Measurements from ENCODE around the gene FBXO21.
A peak's percentile ranks its signal among the peaks of the same experiment; 100 is the strongest.
"Not testable (repeated sequence)": the region's sequence is repeated elsewhere in the genome, so short reads cannot be mapped to it uniquely, and the experiment has no call there.

The FBXO21 gene

DNA sequence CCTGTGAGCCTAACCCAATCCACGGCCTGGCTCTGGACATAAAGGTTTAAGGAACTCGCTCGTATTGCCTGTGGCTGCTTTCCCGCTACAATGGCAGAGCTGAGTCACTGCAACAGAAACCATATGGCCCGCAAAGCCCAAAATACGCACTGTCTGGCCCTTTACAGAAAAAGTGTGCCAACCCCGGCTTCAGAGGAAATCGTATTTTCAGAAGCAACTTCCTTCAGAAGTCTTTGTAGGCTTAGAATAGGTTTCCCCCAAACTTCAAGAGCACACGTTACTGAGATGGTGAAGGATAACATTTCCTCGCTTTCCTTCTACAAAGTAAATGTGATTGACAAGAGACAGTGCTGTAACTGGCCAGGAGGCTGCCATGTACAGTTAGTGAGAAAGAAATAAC is 56.2 kb downstream of the FBXO21 start:
- DNase-seq, result peak; percentile 71

DNA sequence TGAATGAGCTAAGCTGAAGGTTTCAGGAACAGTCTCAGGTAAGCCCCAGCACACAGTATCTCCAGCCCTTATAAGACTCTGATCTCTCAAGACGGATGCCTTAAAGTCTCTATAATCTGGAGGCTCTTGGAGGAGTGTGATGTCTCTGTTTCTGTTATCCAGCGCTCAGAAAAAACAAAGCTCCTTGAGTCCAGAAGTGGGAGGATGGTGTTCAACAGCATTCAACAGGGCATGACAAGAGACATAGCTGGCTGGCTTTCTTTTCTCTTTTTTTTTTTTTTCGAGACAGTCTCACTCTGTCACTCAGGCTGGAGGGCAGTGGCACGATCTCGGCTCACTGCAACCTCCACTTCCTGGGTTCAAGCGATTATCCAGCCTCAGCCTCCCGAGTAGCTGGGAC is 59.5 kb downstream of the FBXO21 start:
- no peak for DNase-seq

DNA sequence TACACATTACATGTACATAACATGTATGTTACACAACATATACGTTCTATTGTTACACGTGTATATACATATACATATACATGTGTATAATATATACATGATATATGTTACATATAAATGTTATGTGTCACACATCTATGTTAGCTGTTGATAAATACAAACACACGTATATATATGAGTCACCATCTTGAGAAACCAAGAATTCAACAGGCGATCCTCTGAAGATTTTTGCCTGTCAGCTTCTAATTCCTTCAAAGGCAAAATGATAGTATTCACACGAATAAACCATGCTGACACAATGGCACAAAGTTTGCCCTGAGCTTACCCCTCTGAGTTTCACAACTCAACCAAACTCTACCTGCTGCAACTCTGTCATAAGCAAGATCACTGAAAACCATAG is 60.9 kb downstream of the FBXO21 start:
- DNase-seq, result no peak

DNA sequence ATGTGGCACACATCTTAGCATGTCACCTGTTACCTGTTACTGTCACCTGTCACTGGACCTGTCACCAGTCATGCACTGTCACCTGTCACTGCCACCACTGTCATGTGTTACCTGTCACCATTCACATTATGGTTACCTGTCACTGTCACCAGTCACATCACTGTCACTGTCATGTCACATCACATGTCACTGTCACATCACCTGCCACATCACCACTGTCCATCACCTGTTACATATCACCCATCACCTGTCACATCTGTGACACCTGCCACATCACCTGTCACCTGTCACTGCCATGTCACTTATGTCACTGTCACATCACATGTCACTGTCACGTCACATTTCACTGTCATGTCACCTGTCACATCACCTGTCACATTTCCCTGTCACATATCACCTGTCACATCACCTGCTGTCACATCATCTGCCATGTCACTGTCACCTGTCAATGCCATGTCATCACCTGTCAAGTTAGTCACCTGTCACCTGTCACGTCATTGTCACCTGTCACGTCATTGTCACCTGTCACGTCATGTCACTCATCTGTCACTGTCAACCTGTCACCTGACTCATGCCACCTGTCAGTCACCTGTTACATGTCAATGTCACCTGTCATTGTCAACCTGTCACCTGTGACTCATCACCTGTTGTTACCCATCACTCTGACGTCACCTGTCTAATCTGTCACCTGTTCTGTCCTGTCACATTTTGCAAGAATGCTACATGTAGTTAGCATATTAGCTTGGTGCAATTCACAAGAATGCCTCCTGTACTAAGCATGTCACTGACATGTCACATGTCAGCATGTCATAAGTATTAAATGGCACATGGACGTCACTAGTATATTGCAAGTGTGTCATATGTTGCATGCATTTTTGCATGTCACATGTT is 62.1 kb downstream of the FBXO21 start:
- no peak for DNase-seq

DNA sequence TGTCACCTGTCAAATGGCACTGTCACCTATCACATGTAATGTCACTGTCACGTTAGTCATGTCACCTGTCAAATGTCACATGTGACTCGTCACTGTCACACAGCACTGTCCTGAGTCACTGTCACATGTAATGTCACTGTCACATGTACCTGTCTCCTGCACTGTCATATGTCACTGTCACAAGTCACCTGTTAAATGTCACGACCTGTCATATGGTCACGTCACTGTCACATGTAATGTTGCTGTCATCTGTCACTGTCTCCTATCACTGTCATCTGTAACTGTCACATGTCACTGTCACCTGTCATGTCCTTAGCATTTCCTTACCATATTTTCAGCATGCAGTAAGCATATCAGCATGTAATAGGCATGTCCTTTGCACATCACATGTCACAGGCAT is 63.9 kb downstream of the FBXO21 start:
- DNase-seq, result no peak

DNA sequence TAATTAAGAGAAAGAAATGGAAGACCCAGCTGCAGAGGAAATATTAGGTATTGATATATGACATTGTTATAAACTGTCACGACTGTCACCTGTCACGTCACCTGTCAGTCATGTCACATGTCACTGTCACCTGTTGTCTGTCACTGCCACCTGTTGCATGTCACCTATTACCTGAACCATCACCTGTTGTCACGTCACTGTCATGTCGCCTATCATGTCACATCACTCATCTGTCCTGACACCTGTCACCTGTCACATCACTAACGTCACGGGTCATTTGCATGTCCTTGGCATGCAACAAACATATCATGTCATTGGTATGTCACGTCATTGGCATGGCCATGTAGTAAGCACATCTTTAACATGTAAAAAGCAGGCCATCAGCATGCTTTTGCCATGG is 64.5 kb downstream of the FBXO21 start:
- no peak for DNase-seq

DNA sequence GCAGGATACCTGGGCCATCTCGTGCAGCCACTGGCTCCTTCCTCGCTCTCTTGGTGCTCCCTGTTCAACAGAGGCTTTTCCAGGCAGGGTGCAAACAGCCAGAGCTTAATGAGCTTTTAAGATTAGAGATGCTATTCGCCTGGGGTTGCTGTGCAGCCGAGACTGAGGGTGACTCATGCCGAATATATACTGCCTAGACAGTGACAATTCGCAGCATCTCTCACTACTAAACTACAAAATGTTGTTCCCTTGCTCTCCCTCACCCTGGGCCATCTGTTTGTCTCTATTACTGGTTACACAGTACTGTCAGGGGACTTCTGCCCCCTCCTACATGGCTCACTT is 65.0 kb downstream of the FBXO21 start:
- DNase-seq, result no peak

DNA sequence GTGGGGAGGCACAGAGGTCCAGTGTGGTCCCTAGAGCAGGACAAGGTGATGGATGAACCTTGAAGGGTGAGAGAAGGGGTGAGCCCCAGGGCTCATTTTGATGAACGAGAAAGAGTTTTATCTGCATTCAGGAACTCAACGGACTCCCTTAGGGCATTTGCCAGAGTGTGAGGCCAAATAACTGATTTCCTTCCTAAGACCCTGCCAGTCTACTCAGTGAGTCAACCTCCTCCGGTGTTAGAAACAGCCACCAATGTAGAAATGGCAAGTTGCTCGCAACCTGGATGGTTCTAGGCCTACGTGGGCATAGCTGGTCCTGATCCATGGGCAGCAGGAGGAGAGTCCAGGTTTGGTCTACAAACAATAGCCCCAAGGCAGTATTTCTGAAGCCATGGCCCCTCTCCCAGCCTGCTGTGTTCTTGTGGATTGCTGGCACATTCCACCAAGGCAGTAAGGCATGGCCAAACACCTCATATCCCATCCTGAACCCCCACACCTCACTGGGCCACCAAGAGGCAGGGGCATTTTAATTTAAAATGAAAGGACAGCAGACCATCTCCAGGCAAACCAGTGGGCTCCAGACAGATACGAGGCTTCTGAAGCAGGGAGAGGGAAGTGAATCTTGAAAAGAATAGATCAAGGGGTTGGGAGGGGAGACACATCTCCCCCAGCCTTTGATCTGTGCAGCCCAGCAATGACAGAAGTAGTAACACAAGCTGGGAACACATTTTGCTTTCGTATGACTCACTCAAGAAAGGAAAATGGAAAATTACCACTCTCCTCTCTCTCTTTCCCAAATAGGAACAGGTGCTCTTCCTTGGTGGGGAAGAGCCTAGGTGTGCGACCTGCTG is 65.6 kb downstream of the FBXO21 start:
- DNase-seq, result no peak

DNA sequence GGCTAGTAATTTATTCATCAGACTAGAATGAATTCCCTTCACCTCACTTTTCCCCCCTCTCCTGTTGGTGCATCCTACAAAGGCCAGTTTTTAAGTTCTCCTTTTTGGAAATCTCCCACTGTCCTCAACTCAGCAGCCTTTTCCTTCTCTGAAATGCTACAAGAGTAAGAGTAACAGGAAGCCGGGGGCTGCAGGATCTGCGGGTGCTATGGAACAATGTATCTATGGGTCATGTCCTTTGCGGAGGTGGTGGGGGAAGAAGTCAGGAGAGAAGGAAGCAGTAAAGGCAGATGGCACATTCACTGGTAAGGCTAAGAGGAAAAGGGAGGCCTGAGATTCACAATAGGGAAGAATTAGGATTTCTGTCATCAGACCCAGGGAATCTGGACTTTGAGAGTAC is 68.8 kb downstream of the FBXO21 start:
- DNase-seq, result no peak

DNA sequence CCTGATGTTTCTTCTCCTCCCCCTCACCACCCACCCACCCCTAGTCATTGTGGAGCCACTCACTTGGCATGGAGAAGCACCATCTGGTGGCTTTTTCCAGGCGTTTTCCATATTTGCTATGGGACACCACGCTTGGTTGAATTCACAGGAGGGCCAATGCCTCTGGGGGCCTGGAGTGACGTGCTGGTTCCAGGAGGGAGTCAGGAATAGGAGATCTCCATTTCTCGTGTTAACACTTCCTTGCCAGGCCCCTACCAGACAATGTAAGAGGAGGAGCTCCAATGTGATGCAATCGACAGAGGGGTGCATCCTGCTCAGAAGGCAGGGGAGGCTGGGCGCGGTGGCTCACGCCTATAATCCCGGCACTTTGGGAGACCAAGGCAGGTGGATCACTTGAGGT is 69.5 kb downstream of the FBXO21 start:
- DNase-seq, result no peak

DNA sequence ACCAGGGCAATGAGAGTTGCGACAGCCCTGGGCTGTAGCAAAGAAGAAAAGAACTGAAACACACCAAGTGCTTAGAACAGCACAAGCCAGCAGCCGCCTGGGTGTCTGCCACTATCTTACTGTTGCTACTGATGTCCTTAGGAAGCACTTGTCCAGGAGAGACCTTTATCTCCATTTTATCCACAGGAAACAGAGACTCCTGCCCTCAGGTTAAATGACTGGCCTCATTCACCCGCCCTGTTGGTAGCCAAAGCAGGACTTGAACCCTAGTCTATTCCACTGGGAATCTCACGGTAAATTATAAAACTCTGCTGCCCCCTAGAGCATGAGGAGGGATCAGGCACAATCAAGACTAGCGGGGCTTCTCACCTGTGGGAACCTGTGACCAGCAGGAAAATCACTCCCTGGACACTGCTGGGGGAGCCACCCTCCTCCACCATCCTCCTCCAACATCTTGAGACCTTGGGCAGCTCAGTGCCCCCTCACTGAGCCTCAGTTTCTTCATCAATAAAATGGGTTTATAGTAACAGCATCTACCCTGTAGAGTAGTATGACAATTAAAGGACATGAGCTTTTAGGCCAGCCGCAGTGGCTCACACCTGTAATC is 70.6 kb downstream of the FBXO21 start:
- peak; percentile 21 for DNase-seq

DNA sequence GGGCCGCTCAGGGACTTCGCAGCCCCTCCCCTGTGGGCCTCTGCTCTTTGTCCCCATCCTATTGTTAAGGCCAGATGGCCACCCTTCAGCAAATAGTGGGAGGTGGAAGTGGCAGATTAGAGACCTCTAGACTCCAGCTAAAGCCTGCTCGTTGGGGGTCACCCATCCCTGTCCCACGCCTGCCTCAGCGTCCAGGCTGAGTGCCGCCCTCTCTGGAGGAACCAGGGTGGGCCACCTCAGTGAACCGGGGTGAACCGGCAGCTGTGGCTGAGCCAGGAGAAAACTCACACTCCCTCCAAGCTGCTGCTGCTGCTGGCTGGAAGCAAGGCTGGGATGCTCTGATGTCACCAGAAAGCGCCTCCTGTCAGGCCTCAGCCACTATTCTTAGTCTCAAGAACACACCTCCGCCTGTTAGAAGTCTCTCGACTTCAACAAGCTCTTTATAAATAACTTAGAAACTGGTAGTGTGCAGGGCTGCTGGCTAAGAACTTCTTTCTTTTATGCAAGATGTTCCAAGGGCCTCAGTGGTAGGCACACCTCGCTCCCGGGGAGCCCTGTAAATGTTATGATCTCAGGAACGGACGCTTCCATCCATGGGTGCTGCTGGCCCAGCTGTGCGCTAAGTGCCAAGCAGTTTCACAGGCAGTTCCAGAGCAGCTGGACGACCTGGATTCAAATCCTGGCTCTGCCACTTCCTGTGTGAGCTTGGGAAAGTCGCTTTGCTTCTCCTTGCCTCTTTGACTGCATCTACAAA is 71.3 kb downstream of the FBXO21 start:
- DNase-seq, result no peak

DNA sequence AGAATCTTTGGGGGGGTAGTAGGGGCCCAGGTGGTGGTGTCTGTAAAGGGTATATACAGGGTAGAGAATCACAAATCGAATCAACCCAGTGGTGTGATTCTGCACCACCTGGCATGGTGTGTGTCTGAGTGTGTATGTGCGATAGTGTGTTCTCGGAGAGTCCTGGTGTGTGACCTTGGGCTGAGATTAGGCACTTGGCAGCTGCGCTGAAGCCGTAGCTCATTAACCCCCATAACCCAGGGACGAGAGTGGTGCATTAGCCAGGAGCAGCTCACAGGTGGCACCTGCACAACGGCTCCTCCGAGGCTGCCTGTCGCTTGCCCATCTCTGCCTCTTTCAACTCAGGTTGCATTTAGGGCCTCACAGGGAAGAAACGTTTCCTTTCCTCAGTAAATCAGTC is 75.5 kb downstream of the FBXO21 start:
- no peak for DNase-seq

DNA sequence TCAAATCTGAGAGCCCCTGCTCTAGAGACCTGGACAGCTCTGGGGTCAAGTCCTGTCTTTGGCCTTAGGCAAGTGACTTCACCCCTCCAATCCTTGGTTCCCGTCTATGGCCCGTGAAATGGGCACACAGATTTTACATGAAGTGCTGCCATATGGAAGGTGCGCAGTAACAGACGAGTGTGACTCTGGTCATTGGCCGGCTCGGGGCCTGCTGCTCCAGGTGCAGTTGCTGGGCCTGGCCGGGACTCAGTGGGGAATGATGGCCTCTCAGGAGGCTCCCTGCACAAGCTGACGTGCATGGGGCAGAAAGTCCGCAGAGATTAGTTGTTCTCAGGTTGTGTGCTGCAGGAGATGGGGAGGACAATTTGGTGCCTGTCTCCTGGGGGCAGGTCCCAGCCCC is 77.0 kb downstream of the FBXO21 start:
- no peak for DNase-seq

DNA sequence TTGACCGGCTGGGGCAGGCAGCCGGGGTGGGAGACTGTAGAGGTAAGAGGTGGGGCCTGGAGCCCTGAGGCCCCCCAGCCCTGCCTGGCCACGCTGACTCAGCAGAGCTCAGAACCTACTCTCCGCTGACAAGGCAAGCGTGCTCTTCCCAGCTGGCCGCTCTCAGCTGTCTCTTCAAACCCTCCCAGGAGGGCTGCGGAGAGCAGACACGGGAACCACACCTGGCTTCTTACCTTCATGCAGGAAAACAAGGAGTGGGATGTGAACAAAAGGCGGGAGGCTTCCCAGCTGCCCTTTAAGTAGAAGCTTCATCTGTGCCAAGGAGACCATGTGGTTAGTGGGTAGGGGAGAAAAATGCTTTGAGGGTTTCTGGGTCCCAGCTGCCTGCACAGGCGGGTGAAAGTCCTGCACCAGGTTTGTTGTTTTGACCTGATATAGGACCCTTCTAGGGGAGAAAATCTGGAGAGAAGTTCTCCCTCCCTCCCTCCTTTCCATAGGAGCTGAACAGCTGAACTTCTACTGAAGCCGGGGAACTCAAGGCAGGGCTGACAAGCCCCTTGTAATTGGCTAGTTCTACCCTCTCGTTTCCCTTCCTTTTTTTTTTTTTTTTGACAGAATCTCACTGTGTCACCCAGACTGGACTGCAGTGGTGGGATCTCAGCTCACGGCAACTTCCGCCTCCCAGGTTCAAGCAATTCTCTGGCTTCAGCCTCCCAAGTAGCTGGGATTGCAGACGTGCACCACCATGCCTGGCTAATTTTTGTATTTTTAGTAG is 78.3 kb downstream of the FBXO21 start:
- no peak for DNase-seq

DNA sequence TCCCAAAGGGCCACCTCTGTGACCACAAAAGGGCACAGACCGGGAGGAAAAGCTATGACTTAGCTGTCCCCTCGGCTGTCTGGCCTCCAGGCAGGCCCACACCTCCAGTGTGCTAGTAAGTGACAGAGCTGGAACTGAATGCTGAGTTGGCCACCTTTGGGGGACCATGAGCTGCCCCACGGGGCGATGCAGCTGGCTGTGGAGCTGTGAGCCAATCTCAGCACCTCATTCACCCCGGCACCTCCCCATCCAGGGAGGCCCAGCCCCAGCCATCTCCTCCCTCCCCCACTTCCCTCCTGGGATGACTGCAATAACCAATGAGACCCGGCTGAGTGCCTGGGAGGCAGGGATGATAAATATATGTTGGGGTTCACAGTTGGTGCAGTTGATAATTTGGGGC is 78.9 kb downstream of the FBXO21 start:
- DNase-seq, result no peak

DNA sequence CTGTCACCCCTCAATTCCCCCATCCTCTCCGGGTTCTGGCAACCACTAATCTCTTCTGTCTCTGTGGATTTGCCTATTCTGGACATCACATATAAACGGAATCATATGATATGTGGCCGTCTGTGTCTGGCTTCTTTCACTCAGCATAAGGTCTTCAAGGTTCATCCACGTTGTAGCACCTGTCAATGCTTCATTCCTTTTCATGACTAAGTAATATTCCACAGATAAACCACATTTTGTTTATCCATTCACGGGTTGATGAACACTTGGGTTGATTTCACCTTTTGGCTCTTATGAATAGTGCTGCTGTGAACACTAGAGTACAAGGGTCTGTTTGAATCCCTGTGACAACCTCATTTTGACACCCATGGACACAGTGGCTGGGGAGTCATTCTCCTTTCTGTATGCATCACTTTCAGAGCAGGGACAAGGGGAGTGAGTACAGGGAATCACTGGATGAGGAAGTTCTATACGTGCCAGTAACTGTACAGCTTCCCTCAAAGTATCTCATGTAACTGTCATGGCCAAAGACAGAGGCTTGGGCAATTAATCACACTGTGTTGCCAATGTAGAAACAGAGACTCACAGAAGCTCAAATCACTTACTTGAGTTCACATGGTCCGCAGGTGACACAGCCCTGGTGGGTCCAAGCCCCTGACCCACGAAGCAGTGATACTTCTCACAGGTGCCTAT is 80.2 kb downstream of the FBXO21 start:
- DNase-seq, result no peak

DNA sequence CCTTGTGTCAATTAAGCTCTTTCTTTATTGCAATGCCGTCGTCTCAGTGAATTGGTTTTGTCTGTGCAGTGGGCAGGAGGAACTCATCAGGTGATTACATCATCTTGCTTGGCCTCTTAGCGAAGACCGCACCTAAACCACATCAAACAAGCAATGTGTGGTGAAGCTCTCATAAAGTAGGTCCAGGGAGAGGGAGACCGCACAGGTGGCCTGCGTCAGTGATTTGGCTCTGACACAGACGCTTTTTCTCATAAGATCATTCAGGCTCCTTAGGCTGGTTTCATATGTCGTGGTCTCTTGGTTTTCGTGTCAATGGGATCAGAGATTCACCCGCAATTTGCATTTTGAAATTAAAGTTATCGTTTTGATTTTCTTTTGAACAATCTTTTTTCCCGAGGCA is 84.4 kb downstream of the FBXO21 start:
- peak; percentile 78 for DNase-seq

DNA sequence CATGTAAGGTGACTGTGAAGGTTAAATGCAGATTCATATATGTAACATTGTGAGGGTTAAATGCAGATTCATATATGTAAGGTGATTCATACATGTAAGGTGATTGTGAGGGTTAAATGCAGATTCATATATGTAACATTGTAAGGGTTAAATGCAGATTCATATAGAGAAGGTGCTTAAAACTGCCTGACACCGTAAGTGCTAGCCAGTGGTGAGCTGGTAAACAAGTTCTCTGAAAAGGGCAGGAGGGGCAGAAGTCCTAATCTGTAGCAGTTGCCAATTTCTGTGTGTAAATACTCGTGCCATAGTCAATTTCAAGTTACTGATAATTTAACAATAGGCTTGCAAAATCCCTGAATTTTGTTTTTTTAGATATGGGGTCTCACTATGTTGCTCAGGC is 86.3 kb downstream of the FBXO21 start:
- DNase-seq, result not testable (repeated sequence)

DNA sequence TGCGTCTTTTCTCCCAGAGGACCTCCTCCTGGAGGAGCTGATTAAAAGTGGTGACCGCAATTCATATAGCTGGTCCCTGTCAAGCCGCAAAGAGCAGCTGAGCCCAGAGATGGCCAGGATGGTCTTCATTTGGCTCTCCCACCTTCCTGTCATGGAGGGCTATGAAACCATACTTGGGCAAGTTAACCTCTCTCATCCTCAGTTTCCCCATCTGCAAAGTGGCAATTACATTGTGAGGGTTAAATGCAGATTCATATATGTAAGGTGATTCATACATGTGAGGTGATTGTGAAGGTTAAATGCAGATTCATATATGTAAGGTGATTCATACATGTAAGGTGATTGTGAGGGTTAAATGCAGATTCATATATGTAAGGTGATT is 87.5 kb downstream of the FBXO21 start:
- DNase-seq, result no peak

DNA sequence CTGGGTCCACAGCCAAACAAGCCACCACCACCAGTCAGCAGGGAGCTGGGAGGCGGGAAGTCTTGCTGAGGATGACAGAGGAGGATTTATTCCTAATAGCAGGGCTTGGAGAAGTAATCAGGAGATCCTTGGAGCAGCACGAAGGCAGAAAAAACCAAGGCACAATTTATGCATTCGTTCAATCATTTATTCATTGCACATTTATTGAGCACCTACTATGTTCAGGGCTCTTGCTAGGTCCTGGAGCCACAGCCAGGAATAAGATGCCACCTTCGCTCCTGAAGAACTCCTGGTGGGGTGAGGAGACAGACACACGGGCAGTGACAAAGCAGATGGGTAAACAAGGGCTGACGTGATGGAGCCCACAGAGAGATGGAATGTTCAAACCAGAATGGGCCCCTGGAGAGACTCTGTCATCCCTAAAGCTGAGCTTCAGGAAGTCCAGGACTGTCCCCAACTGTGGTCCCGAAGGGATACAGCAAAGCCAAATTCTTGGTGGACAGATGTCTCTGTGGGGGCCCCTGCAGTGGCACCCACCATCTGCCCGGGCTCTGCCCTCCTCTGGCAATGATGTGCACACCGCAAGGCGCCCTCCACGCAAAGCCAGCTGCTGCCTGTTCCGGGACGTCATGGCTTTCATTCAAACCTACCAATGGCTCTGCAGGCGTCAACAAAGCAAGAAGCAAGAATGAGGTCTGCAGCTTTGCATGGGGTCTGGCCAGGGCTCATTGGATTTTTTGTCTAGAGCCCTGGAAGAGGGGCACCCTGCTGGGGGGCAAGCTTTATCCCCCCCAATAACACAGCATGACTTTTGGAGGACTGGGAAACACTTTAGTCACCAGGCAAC is 88.1 kb downstream of the FBXO21 start:
- no peak for DNase-seq

All from central memory CD4-positive, alpha-beta T cell (primary cell).